Esophagus squamous epithelium (tissue), 4 donors: ENCODE data around the gene NTF3.

ENCODE experiments used
- CTCF ChIP-seq, 6 experiments: fragments of 450-650 bp in 4 of 6; fragments of 200-600 bp in 2 of 6; sonication (generic) in 2 of 6; IDR thresholded peaks; one replicate each; pipeline ENCODE4 v1.5.1; 2016 to 2019; ENCODE audit warnings: antibody characterized with exemption in 6 of 6, mild to moderate bottlenecking in 4 of 6, moderate library complexity in 4 of 6
- POLR2A ChIP-seq, 4 donors: fragments of 450-650 bp; IDR thresholded peaks; one replicate each; pipeline ENCODE4 v1.6.1; 2017; ENCODE audit warnings: antibody characterized with exemption in 4 of 4, mild to moderate bottlenecking in 4 of 4, moderate library complexity in 3 of 4

GRCh38 chr12:5403411-5403810, 28.5 kb upstream of the NTF3 start:
- TF ChIP-seq CTCF (IDR thresholded peaks at IDR 0.05), result no peak
- no peak for TF ChIP-seq POLR2A (IDR thresholded peaks at IDR 0.05)
